Measurements from ENCODE around the gene UBA3. TPM values are rescaled to one million over a fixed set of nuclear protein-coding genes. Genes with fewer than 3 reads are reported as not detected.

UBA3 gene
- total and polyA plus RNA-seq, 2 experiments from 2014 or later = 73.7 to 118 TPM

DNA sequence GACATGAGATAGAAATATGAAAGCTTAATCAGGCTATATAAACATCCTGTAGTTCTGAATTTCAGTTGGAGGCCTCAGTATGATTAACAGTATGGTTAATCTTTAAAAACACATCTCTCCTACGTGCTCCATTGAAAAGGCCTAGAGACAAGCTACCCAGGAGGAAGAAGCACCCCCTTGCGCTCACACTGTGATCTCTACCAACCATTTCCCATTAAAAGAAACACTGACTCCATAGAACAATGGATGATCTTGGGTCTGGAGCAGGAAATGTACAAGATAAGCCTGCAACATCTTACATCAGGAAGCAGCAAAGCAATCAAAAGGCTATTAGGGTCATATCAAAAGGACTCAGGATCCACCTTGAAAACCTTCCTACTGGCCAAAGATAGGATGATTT lies 63.3 kb downstream of the UBA3 start:
- Histone ChIP-seq H3K4me3 (no peak overlapping the region), H3K27ac (no peak overlapping the region), H3K9me3 (ENCODE audit: low read depth) (no peaks in the 10 kb centered on the region), H3K27me3 (no peaks in the 10 kb centered on the region), H3K36me3 (peaks cover 13% of the 10 kb centered on the region), H3K4me1 (ENCODE audit: low read depth) (peaks cover 2% of the 10 kb centered on the region)
- TF ChIP-seq, protein P1, sequence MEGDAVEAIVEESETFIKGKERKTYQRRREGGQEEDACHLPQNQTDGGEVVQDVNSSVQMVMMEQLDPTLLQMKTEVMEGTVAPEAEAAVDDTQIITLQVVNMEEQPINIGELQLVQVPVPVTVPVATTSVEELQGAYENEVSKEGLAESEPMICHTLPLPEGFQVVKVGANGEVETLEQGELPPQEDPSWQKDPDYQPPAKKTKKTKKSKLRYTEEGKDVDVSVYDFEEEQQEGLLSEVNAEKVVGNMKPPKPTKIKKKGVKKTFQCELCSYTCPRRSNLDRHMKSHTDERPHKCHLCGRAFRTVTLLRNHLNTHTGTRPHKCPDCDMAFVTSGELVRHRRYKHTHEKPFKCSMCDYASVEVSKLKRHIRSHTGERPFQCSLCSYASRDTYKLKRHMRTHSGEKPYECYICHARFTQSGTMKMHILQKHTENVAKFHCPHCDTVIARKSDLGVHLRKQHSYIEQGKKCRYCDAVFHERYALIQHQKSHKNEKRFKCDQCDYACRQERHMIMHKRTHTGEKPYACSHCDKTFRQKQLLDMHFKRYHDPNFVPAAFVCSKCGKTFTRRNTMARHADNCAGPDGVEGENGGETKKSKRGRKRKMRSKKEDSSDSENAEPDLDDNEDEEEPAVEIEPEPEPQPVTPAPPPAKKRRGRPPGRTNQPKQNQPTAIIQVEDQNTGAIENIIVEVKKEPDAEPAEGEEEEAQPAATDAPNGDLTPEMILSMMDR (IDR thresholded peaks at IDR 0.05; ENCODE audit: low read depth, low read length) = no peak
- DNase-seq (ENCODE audit: low read depth in 1 of 2, low spot score in 1 of 2) = no peak

- no peak overlapping the region for H3K4me3 ChIP-seq
- TF ChIP-seq, protein P1 (IDR thresholded peaks at IDR 0.05; ENCODE audit: low read depth, low read length) = no peak
- H3K27ac ChIP-seq = no peak overlapping the region
Observed at GRCh38 chr3:69016102-69016501, 64.1 kb downstream of the UBA3 start.

DNA sequence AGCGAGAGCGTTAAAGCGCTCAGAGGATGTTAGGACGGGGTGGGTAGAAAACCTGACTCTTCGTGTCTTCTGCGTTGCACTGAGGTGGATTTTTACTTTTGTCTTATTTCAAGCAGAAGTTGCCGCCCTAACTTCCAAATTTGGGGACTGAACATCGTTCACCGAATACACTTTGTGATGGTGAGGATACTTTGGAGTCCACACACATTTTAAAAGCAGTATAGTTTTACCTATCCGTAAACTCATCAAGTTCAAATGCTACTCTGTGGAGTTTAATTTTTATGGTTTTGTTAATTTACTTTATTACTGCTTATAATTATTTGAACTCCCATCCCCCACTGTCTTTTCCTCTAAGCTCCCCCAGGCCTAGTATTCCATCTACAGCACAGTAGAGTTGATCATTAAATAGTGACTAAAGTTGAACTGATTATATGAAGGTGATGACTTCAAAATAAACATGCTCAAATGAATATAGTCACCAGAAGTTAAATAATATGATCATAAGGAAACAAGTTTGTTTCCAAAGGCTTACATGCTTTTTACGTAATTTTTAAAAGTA lies 66.1 kb downstream of the UBA3 start:
- Histone ChIP-seq H3K4me3 (peak overlapping the region; percentile 66), H3K9me3 (ENCODE audit: low read depth) (no peaks in the 10 kb centered on the region), H3K27ac (no peak overlapping the region), H3K27me3 (no peaks in the 10 kb centered on the region), H3K36me3 (peaks cover 7% of the 10 kb centered on the region), H3K4me1 (ENCODE audit: low read depth) (peaks cover 2% of the 10 kb centered on the region)
- DNase-seq (ENCODE audit: low read depth in 1 of 2, low spot score in 1 of 2) = no peak
- TF ChIP-seq, protein P1 (IDR thresholded peaks at IDR 0.05; ENCODE audit: low read depth, low read length) = no peak

More at GRCh38 chr3:69016102-69016501, 64.1 kb downstream of the UBA3 start:
- no peak for DNase-seq (ENCODE audit: low read depth in 1 of 2, low spot score in 1 of 2)
- Histone ChIP-seq H3K4me1 (ENCODE audit: low read depth) (peaks cover 2% of the 10 kb centered on the region), H3K27me3 (no peaks in the 10 kb centered on the region), H3K9me3 (ENCODE audit: low read depth) (no peaks in the 10 kb centered on the region), H3K36me3 (peaks cover 5% of the 10 kb centered on the region)

DNA sequence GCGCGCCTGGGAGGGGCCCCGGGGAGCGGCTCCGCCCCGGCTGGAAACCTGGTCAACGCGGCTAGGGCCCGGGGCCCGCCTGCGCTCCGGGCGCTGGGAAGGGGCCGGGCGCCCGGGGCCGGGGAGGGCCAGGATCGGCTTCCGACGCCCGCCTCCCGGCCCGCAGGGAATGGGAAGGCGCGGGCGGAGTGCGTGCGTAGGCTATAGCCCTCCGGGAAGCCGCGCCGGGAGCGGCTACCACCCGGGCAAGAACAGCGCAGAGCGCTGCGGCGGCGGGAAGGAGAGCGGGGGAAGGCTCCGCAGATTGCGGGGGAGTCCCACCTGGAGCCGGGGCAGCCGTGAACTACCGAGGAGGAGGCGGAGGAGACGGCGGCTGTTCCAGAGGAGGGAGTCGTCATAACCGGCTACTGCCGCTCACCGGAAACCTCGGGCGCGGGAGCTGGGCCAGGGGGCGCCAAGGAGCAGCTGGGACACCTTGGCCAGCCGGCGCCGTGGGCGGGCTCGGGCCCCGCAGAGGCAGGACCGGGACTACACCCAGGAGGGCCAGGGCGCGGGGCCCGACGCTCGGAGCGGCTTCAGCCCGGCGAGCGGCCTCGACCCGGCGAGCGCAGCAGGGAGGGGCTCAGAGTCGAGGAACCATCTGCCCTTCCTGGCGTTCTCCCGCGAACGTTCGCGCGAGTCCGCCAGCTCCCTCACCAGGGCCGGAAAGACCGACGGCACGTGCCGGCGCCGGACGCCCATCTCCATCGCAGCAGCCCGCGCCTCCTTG lies 66.7 kb downstream of the UBA3 start, which contains the start of gene EOGT:
EOGT (minus strand) TSS at position 432 of the 769 bp plus-strand sequence. CDS start 3,838 bp downstream, outside the sequence.
- TF ChIP-seq, protein P1 (IDR thresholded peaks at IDR 0.05; ENCODE audit: low read depth, low read length) = peak; percentile 65
- no peaks in the 10 kb centered on the region for H3K27me3 ChIP-seq
- H3K36me3 ChIP-seq = peaks cover 5% of the 10 kb centered on the region
- H3K27ac ChIP-seq = peak within 1 kb of the TSS; percentile 88
- H3K9me3 ChIP-seq (ENCODE audit: low read depth) = no peaks in the 10 kb centered on the region
- peak within 1 kb of the TSS; percentile 66 for H3K4me3 ChIP-seq
- H3K4me1 ChIP-seq (ENCODE audit: low read depth) = peaks cover 2% of the 10 kb centered on the region
- DNase-seq (ENCODE audit: low read depth in 1 of 2, low spot score in 1 of 2) = peak; percentile 90 to 92

GRCh38 chr3:69012800-69013252 lies 67.3 kb downstream of the UBA3 start:
- TF ChIP-seq, protein P1 (IDR thresholded peaks at IDR 0.05; ENCODE audit: low read depth, low read length) = no peak

More at GRCh38 chr3:69012800-69013252, 67.3 kb downstream of the UBA3 start:
- H3K27ac ChIP-seq = peak overlapping the region; percentile 88
- peak; percentile 66 to 72 for DNase-seq (ENCODE audit: low read depth in 1 of 2, low spot score in 1 of 2)
- H3K4me1 ChIP-seq (ENCODE audit: low read depth) = peaks cover 2% of the 10 kb centered on the region
- H3K36me3 ChIP-seq = peaks cover 8% of the 10 kb centered on the region
- H3K9me3 ChIP-seq (ENCODE audit: low read depth) = no peaks in the 10 kb centered on the region
- H3K4me3 ChIP-seq = peak overlapping the region; percentile 66
- no peaks in the 10 kb centered on the region for H3K27me3 ChIP-seq

All from cardiac muscle cell (in vitro differentiated cells and primary cell).